Measurements from ENCODE around the gene INPP5D.

INPP5D gene

DNA sequence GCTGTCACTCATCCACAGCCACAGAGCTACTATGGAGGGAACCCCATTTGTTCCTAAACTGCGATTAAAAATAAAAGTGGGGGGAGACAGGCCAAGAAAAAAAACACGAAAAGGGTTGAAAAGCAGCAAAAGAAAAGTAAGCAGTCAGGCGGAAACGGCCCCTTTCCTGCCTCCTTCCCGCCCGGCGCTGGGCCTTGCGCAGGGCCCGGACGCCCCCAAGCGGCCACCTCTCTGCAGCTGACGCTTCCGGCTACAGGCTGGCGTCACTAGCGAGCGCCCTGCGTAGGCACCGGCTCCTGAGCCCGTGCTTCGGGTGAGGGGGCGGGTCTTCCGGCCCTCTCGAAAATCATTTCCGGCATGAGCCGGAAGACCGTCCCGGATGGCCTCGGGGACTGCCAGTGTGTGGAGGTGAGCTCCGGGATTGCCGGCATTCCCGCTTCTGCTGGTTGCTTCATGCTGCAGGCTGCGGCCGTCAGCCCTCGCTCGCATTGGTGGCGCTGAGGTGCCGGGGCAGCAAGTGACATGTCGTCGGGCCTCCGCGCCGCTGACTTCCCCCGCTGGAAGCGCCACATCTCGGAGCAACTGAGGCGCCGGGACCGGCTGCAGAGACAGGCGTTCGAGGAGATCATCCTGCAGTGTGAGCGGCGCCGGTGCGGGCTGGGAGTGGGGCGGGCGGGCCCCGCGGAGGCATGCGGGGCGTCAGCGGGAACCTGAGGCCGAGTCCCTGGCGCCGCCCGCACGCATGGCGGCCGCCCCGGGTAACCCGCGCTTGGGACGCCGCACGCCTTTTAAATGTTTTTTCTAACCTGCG is 191.4 kb downstream of the INPP5D start, which contains the start of gene ATG16L1:
Gene ATG16L1, plus strand, starts transcription at position 368 of the 811 bp plus-strand sequence. Its CDS starts 155 bp downstream, at position 523.
- Mint-ChIP-seq H3K27me3 (no peaks in the 10 kb centered on the region), H3K36me3 (peaks cover 2% of the 10 kb centered on the region), H3K4me1 (peaks cover 72% of the 10 kb centered on the region), H3K27ac (peak within 1 kb of the TSS; percentile 96), H3K9me3 (no peaks in the 10 kb centered on the region), H3K4me3 (peak within 1 kb of the TSS; percentile 96)

DNA sequence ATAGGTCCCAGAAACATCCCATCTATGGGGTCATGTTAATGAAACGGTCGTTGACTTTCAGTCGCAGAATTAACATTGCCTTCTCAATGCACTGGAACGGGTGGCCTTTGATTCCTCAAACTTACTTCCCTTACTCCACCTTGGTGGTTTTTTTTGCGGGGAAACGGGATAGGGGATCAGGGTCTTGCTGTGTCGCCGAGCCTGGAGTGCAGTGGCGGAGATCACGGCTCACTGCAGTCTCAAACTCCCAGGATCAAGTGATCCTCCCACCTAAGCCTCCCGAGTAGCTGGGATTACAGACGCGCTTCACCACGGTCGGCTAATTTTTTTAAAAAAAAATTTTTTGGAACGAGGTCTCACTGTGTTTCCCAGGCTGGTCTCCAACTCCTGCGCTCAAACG is 192.1 kb downstream of the INPP5D start:
- Mint-ChIP-seq H3K27ac (peak overlapping the region; percentile 95), H3K27me3 (no peaks in the 10 kb centered on the region), H3K4me3 (peak overlapping the region; percentile 96), H3K9me3 (no peaks in the 10 kb centered on the region), H3K36me3 (peaks cover 2% of the 10 kb centered on the region), H3K4me1 (peaks cover 67% of the 10 kb centered on the region)

DNA sequence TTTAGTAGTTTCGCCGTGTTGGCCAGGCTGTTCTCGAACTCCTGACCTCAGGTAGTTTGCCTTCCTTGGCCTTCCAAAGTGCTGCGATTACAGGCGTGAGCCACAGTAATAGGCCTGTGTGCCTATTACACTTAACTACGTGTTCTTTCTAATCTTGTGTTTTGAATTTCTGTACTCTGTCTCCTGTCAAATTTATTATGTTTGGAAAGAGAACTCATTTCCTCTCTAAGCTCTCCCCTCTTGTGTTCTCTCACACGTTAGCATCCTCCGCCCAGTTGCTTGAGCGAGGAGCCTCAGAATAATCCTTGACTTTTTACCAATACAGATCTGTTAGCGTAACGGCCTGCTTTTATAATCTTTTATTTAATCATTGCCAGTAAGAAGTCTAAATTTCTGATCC is 195.0 kb downstream of the INPP5D start:
- Mint-ChIP-seq H3K9me3 (no peaks in the 10 kb centered on the region), H3K27ac (peak overlapping the region; percentile 61), H3K27me3 (no peaks in the 10 kb centered on the region), H3K4me1 (peaks cover 68% of the 10 kb centered on the region), H3K4me3 (peak overlapping the region; percentile 38), H3K36me3 (peaks cover 12% of the 10 kb centered on the region)

GRCh38 chr2:233256048-233256447 is 195.9 kb downstream of the INPP5D start:
- peaks cover 12% of the 10 kb centered on the region for H3K36me3 Mint-ChIP-seq
- no peak overlapping the region for H3K27ac Mint-ChIP-seq
- H3K9me3 Mint-ChIP-seq: no peaks in the 10 kb centered on the region
- H3K27me3 Mint-ChIP-seq: no peaks in the 10 kb centered on the region
- H3K4me1 Mint-ChIP-seq: peaks cover 68% of the 10 kb centered on the region
- H3K4me3 Mint-ChIP-seq: no peak overlapping the region

All from activated naive CD4-positive, alpha-beta T cell treated with anti-CD3 and anti-CD28 coated beads, Interleukin-2, amount 50 U/mL, for 24 hours (primary cell).